IPS DF 6.9 (cell line): ENCODE data around the gene COL26A1.

Experiments used
- DNase-seq: peaks from one replicate; pipeline ENCODE4 v3.0.0-alpha.2; 2013; ENCODE audit warnings: low read depth, low spot score
- H3K27ac ChIP-seq: one replicate; pipeline ENCODE4 v1.5.1; 2013; ENCODE audit warnings: low read length, control low read depth
- H3K27me3 ChIP-seq: 2 replicates; pipeline ENCODE4 v1.6.1; 2013; ENCODE audit warnings: mild to moderate bottlenecking, low read length; ENCODE audit not compliant: control insufficient read depth, insufficient read depth
- H3K36me3 ChIP-seq: 2 replicates; pipeline ENCODE4 v1.6.1; 2013; ENCODE audit warnings: low read length; ENCODE audit not compliant: control insufficient read depth, insufficient read depth
- H3K4me1 ChIP-seq: 2 replicates; pipeline ENCODE4 v1.6.1; 2013; ENCODE audit warnings: low read length; ENCODE audit not compliant: control insufficient read depth, insufficient read depth
- H3K4me3 ChIP-seq: 2 replicates; pipeline ENCODE4 v1.5.1; 2013; ENCODE audit warnings: mild to moderate bottlenecking, low read length
- H3K9me3 ChIP-seq: 2 replicates; pipeline ENCODE4 v1.6.1; 2013; ENCODE audit warnings: low read length, inconsistent platforms; ENCODE audit not compliant: control insufficient read depth, insufficient read depth
- WGBS: extraction: QIAGEN DNeasy Blood & Tissue Kit; methylation state at CpG from one replicate; pipeline ENCODE4 v1.1.7; 2013; ENCODE audit warnings: mixed read lengths, missing lambda C conversion rate; ENCODE audit not compliant: insufficient read length, insufficient coverage; 5-methylcytosine and 5-hydroxymethylcytosine counted together

Gene COL26A1

GRCh38 chr7:101565601-101566209 lies 203.0 kb downstream of the COL26A1 start:
- no peak overlapping the region for H3K4me3 ChIP-seq
- no CpG with 5 or more reads among the region's 8 CpGs for WGBS

GRCh38 chr7:101567230-101567629 lies 204.6 kb downstream of the COL26A1 start:
- Histone ChIP-seq H3K27ac (no peak overlapping the region), H3K4me1 (peaks cover 4% of the 10 kb centered on the region; the same call in 1 of the 2 replicates), H3K9me3 (no peaks in the 10 kb centered on the region), H3K4me3 (no peak overlapping the region), H3K27me3 (no peaks in the 10 kb centered on the region), H3K36me3 (no peaks in the 10 kb centered on the region)
- WGBS: no CpG with 5 or more reads among the region's 7 CpGs
- DNase-seq: no peak

More at GRCh38 chr7:101565601-101566209, 203.0 kb downstream of the COL26A1 start:
- H3K36me3 ChIP-seq: no peaks in the 10 kb centered on the region
- H3K27me3 ChIP-seq: no peaks in the 10 kb centered on the region
- H3K4me1 ChIP-seq: peaks cover 4% of the 10 kb centered on the region; the same call in 1 of the 2 replicates
- no peak overlapping the region for H3K27ac ChIP-seq
- no peak for DNase-seq
- H3K9me3 ChIP-seq: no peaks in the 10 kb centered on the region

GRCh38 chr7:101572156-101572555 lies 209.5 kb downstream of the COL26A1 start:
- Histone ChIP-seq H3K27me3 (no peaks in the 10 kb centered on the region), H3K9me3 (no peaks in the 10 kb centered on the region), H3K4me1 (no peaks in the 10 kb centered on the region), H3K36me3 (no peaks in the 10 kb centered on the region), H3K27ac (no peak overlapping the region), H3K4me3 (no peak overlapping the region)
- WGBS: no CpG with 5 or more reads among the region's 2 CpGs
- no peak for DNase-seq

- H3K27ac ChIP-seq: no peak overlapping the region
- H3K27me3 ChIP-seq: no peaks in the 10 kb centered on the region
- no peak overlapping the region for H3K4me3 ChIP-seq
- H3K4me1 ChIP-seq: no peaks in the 10 kb centered on the region
- DNase-seq: peak; percentile 83
- no CpG with 5 or more reads among the region's 2 CpGs for WGBS
- no peaks in the 10 kb centered on the region for H3K36me3 ChIP-seq
- H3K9me3 ChIP-seq: no peaks in the 10 kb centered on the region
Observed at GRCh38 chr7:101575168-101575567, 212.5 kb downstream of the COL26A1 start.

GRCh38 chr7:101575721-101576120 lies 213.0 kb downstream of the COL26A1 start:
- Histone ChIP-seq H3K4me3 (no peak overlapping the region), H3K27ac (no peak overlapping the region), H3K36me3 (no peaks in the 10 kb centered on the region), H3K4me1 (no peaks in the 10 kb centered on the region), H3K27me3 (no peaks in the 10 kb centered on the region), H3K9me3 (no peaks in the 10 kb centered on the region)
- DNase-seq: no peak

- no CpG with 5 or more reads among the region's 3 CpGs for WGBS
- H3K4me3 ChIP-seq: no peak overlapping the region
- no peaks in the 10 kb centered on the region for H3K9me3 ChIP-seq
- no peak for DNase-seq
- no peak overlapping the region for H3K27ac ChIP-seq
- H3K27me3 ChIP-seq: no peaks in the 10 kb centered on the region
- no peaks in the 10 kb centered on the region for H3K36me3 ChIP-seq
- no peaks in the 10 kb centered on the region for H3K4me1 ChIP-seq
Observed at GRCh38 chr7:101576998-101577397, 214.3 kb downstream of the COL26A1 start.

GRCh38 chr7:101578552-101578951 lies 215.9 kb downstream of the COL26A1 start:
- Histone ChIP-seq H3K4me1 (no peaks in the 10 kb centered on the region), H3K27me3 (no peaks in the 10 kb centered on the region), H3K36me3 (no peaks in the 10 kb centered on the region), H3K4me3 (no peak overlapping the region), H3K27ac (no peak overlapping the region), H3K9me3 (no peaks in the 10 kb centered on the region)
- no CpG with 5 or more reads among the region's 1 CpG for WGBS
- DNase-seq: no peak

- DNase-seq: no peak
- no CpG with 5 or more reads among the region's 7 CpGs for WGBS
- H3K27me3 ChIP-seq: no peaks in the 10 kb centered on the region
- H3K4me1 ChIP-seq: no peaks in the 10 kb centered on the region
- no peaks in the 10 kb centered on the region for H3K9me3 ChIP-seq
- H3K36me3 ChIP-seq: no peaks in the 10 kb centered on the region
- H3K27ac ChIP-seq: no peak overlapping the region
- no peak overlapping the region for H3K4me3 ChIP-seq
Observed at GRCh38 chr7:101580596-101580995, 217.9 kb downstream of the COL26A1 start.

- no peaks in the 10 kb centered on the region for H3K4me1 ChIP-seq
- no CpG with 5 or more reads among the region's 10 CpGs for WGBS
- no peaks in the 10 kb centered on the region for H3K9me3 ChIP-seq
- no peak for DNase-seq
- H3K36me3 ChIP-seq: no peaks in the 10 kb centered on the region
- H3K4me3 ChIP-seq: no peak overlapping the region
- H3K27ac ChIP-seq: no peak overlapping the region
- no peaks in the 10 kb centered on the region for H3K27me3 ChIP-seq
Observed at GRCh38 chr7:101581891-101582290, 219.2 kb downstream of the COL26A1 start.

GRCh38 chr7:101582971-101583370 lies 220.3 kb downstream of the COL26A1 start:
- H3K27me3 ChIP-seq: no peaks in the 10 kb centered on the region
- H3K9me3 ChIP-seq: no peaks in the 10 kb centered on the region
- no peak overlapping the region for H3K27ac ChIP-seq
- H3K4me3 ChIP-seq: no peak overlapping the region
- H3K36me3 ChIP-seq: no peaks in the 10 kb centered on the region
- H3K4me1 ChIP-seq: no peaks in the 10 kb centered on the region
- WGBS: no CpG with 5 or more reads among the region's 3 CpGs
- DNase-seq: no peak
